Heart left ventricle (tissue), 16 donors: ENCODE results near the gene ATG2B. TPM values are rescaled to one million over a fixed set of nuclear protein-coding genes. Genes with fewer than 3 reads are reported as not detected.

Source experiments
- ATAC-seq, 4 donors: fragments of 200-7000 bp; cut with Tn5 transposase; one replicate each; pipeline ENCODE4 v1.9.1; 2020 to 2022; ENCODE audit warnings: moderate library complexity in 4 of 4, mild to moderate bottlenecking in 3 of 4, moderate number of reproducible peaks in 1 of 4
- DNase-seq, 5 donors: peaks; one replicate each; pipeline ENCODE4 v3.0.0-alpha.2; 2020
- H3K27ac ChIP-seq, 12 donors: fragments of 200-600 bp; sonication (generic) in 4 of 12; one replicate each; pipeline versions ENCODE4 v1.5.0 to v1.8.0; 2016 to 2022; ENCODE audit warnings: mild to moderate bottlenecking in 2 of 12
- H3K27me3 ChIP-seq, 9 donors: fragments of 200-600 bp; sonication (generic) in 2 of 9; one replicate each; pipeline versions ENCODE4 v1.5.1 to v1.8.0; 2016 to 2022; ENCODE audit warnings: mild to moderate bottlenecking in 3 of 9
- H3K36me3 ChIP-seq, 9 donors: fragments of 200-600 bp; sonication (generic) in 2 of 9; one replicate each; pipeline versions ENCODE4 v1.5.0 to v1.8.0; 2018 to 2022; ENCODE audit warnings: mild to moderate bottlenecking in 2 of 9
- H3K4me1 ChIP-seq, 12 donors: fragments of 200-600 bp; sonication (generic) in 4 of 12; one replicate each; pipeline versions ENCODE4 v1.5.0 to v1.8.0; 2016 to 2022; ENCODE audit warnings: mild to moderate bottlenecking in 3 of 12
- H3K4me3 ChIP-seq, 12 donors: fragments of 200-600 bp; sonication (generic) in 4 of 12; one replicate each; pipeline versions ENCODE4 v1.5.0 to v1.8.0; 2017 to 2022; ENCODE audit warnings: mild to moderate bottlenecking in 9 of 12, moderate library complexity in 4 of 12
- H3K9me3 ChIP-seq, 12 donors: fragments of 200-600 bp; sonication (generic) in 4 of 12; one replicate each; pipeline versions ENCODE4 v1.5.0 to v1.8.0; 2016 to 2022; ENCODE audit warnings: mild to moderate bottlenecking in 1 of 12
- CTCF ChIP-seq, 12 donors: fragments of 200-600 bp; sonication (generic) in 4 of 12; IDR thresholded peaks; one replicate each; pipeline versions ENCODE4 v1.5.0 to v1.8.0; 2018 to 2022; ENCODE audit warnings: antibody characterized with exemption in 12 of 12, mild to moderate bottlenecking in 5 of 12
- POLR2A ChIP-seq, 2 donors: fragments of 450-650 bp; IDR thresholded peaks; one replicate each; pipeline ENCODE4 v1.6.1; 2017; ENCODE audit warnings: antibody characterized with exemption in 2 of 2, mild to moderate bottlenecking in 2 of 2, moderate library complexity in 2 of 2
- WGBS, 4 donors: extraction: QIAGEN DNeasy Blood & Tissue Kit in 2 of 4; methylation state at CpG; one replicate each; pipeline versions ENCODE4 v1.1.5 to v1.1.7; 2013 to 2018; 5-methylcytosine and 5-hydroxymethylcytosine counted together
- intact Hi-C, 10 donors: fragments of 100-400 bp; cut with DNase I; formaldehyde crosslinking; loops; one replicate each; pipeline versions ENCODE4 v1.11.1 to v1.14.2; 2022
- polyA plus RNA-seq, 2 donors: library from polyadenylated mRNA; stranded (reverse); fragments of 200-250 nt; gene quantifications; one replicate each; pipeline ENCODE4 v1.2.3, GENCODE V29; 2013
- total RNA-seq, 9 donors: library from RNA; depleted of rRNA in 2 of 9; stranded (reverse); fragments of >200 nt in 2 of 9; fragmentation: NEBNext Ultra II Directional in 3 of 9; extraction: Animal tissue kit (Norgen Biotek cat#: 25700) in 3 of 9; gene quantifications; one replicate each; pipeline versions ENCODE4 v1.1.0 to v1.2.4, GENCODE V29; 2016 to 2023
- donor health status: ischemic (EF 13 %, LVEDD 7.1; RV severe dilation, severe dysfunction).
- donor health status: healthy with polysubstance abuse.
- donor health status: DM: no; HTN: yes; CAD: no.
- donor health status: DM: no; HTN: no; CAD: no.
- donor health status: ischemic (EF 25% LVEDD 6.9; RV normal size, moderate dysfunction).
- donor health status: ischemic (EF 25% LVEDD 5.7; RV mildly dilated, moderate dysfunction).
- donor health status: healthy.
- donor health status: DM: yes; HTN: yes; CAD: no.
- donor health status: ischemic (EF 35%, LVEDD 5.7; RV mildly dilated, moderate dysfunction).
- donor health status: nonischemic (EF 11% LVEDD 7.7; RV severe dilation, severe dysfunction).
- donor health status: DM: yes; HTN: yes; CAD: no.
- donor health status: PGD.
- donor health status: ischemic (EF 29% LVEDD 5.4; RV normal size, mild dysfunction).
- donor health status: nonischemic (EF 23%, LVEDD 6.1; RV moderate dilation, normal function).

The ATG2B gene
- total and polyA plus RNA-seq, 11 donors: 2.7 to 19.5 (median 15.6) TPM

- DNase-seq (no peak), ATAC-seq (no peak)
- Histone ChIP-seq H3K4me1 (no peaks in the 10 kb centered on the region), H3K27ac (no peak overlapping the region), H3K27me3 (no peaks in the 10 kb centered on the region), H3K9me3 (no peaks in the 10 kb centered on the region), H3K4me3 (no peak overlapping the region), H3K36me3 (peaks cover 0 to 57% (median 40%) of the 10 kb centered on the region in 9 donors)
- 88 to 94% (median 92%) methylated on average over 2 of the region's 2 CpGs for WGBS, 4 donors
- no peak for TF ChIP-seq POLR2A (IDR thresholded peaks at IDR 0.05)
- no peak for TF ChIP-seq CTCF (IDR thresholded peaks at IDR 0.05)
- intact Hi-C loops: no loop called here
Measured at GRCh38 chr14:96383445-96383844, 20.3 kb upstream of the ATG2B start.

GRCh38 chr14:96380735-96381134 is 17.6 kb upstream of the ATG2B start:
- ATAC-seq (no peak), DNase-seq (no peak)
- intact Hi-C loops: no loop called here
- Histone ChIP-seq H3K36me3 (peaks cover 0 to 40% (median 34%) of the 10 kb centered on the region in 9 donors), H3K27ac (no peak overlapping the region), H3K4me1 (no peaks in the 10 kb centered on the region), H3K27me3 (no peaks in the 10 kb centered on the region), H3K4me3 (no peak overlapping the region), H3K9me3 (no peaks in the 10 kb centered on the region)
- TF ChIP-seq POLR2A (IDR thresholded peaks at IDR 0.05): no peak
- no peak for TF ChIP-seq CTCF (IDR thresholded peaks at IDR 0.05)
- 92 to 99% (median 94%) methylated on average over 3 of the region's 3 CpGs for WGBS, 4 donors

- no peak for DNase-seq
- 82 to 92% (median 85%) methylated on average over 3 of the region's 3 CpGs for WGBS, 4 donors
- no peak overlapping the region for H3K4me3 ChIP-seq
- no peaks in the 10 kb centered on the region for H3K4me1 ChIP-seq
- no peaks in the 10 kb centered on the region for H3K36me3 ChIP-seq
- intact Hi-C loops: no loop called here
- H3K27ac ChIP-seq: no peak overlapping the region
- no peaks in the 10 kb centered on the region for H3K27me3 ChIP-seq
- H3K9me3 ChIP-seq: no peaks in the 10 kb centered on the region
- ATAC-seq: no peak
- TF ChIP-seq POLR2A (IDR thresholded peaks at IDR 0.05): no peak
- no peak for TF ChIP-seq CTCF (IDR thresholded peaks at IDR 0.05)
Measured at GRCh38 chr14:96376093-96376492, 13.0 kb upstream of the ATG2B start.

GRCh38 chr14:96373538-96373937 is 10.4 kb upstream of the ATG2B start:
- Histone ChIP-seq H3K4me1 (no peaks in the 10 kb centered on the region), H3K9me3 (no peaks in the 10 kb centered on the region), H3K27ac (no peak overlapping the region), H3K27me3 (no peaks in the 10 kb centered on the region), H3K36me3 (no peaks in the 10 kb centered on the region), H3K4me3 (no peak overlapping the region)
- WGBS, 4 donors: 87 to 94% (median 90%) methylated on average over 3 of the region's 3 CpGs
- no peak for ATAC-seq
- intact Hi-C loops: no loop called here
- DNase-seq: no peak
- TF ChIP-seq CTCF (IDR thresholded peaks at IDR 0.05) (no peak), POLR2A (IDR thresholded peaks at IDR 0.05) (no peak)
